GM12878 (cell line): ENCODE data around the gene CKMT2. TPM values are rescaled to one million over a fixed set of nuclear protein-coding genes. Genes with fewer than 3 reads are reported as not detected.

ENCODE experiments used
- ATAC-seq: fragments of 200-7000 bp; cut with Tn5 transposase; 3 replicates; pipeline ENCODE4 v1.9.1; 2020; ENCODE audit warnings: mild to moderate bottlenecking, moderate library complexity
- BruUV-seq: library from RNA; stranded (reverse); fragments of 400-500 nt; replicated peaks from 2 replicates; lab custom pipeline; 2021; lab: Mats Ljungman, UMichigan
- CTCF ChIA-PET: fragments of 300-600 bp; sonication (Branson Sonifier 250); formaldehyde crosslinking; extraction: SDS; loops from one replicate; lab custom pipeline; 2021; ENCODE audit warnings: inconsistent platforms; lab: Yijun Ruan, JAX
- POLR2A ChIA-PET: fragments of 350-600 bp; formaldehyde crosslinking; extraction: SDS; loops from one replicate; lab custom pipeline; 2021; ENCODE audit warnings: inconsistent platforms; lab: Charles Lee
- RAD21 ChIA-PET: fragments of 300-600 bp; sonication (Branson Sonifier 250); formaldehyde crosslinking; loops from one replicate; lab custom pipeline; 2023; ENCODE audit warnings: antibody characterized with exemption; ENCODE audit not compliant: unreplicated experiment; lab: Charles Lee
- SMC1A ChIA-PET: fragments of 300-600 bp; sonication (Branson Sonifier 250); formaldehyde crosslinking; loops from one replicate; lab custom pipeline; 2023; ENCODE audit not compliant: unreplicated experiment, uncharacterized antibody; lab: Charles Lee
- DNase-seq: peaks from one replicate; pipeline ENCODE4 v3.0.0-alpha.2; 2011; ENCODE audit warnings: low read depth, low spot score
- FAIRE-seq: peaks from 3 replicates; lab custom pipeline; 2011; peaks lifted over from hg19 to GRCh38; lab: Jason Lieb, UNC
- H2AFZ ChIP-seq: 2 replicates; pipeline ENCODE4 v1.6.0; 2011; ENCODE audit warnings: low read depth, low read length, control low read depth; ENCODE audit not compliant: control insufficient read depth
- H3K27ac ChIP-seq: 2 replicates; pipeline ENCODE4 v1.5.1; 2011; ENCODE audit warnings: control low read depth; ENCODE audit not compliant: control insufficient read depth, insufficient read depth
- H3K27me3 ChIP-seq, 2 experiments: replicated peaks in 1 of 2; 2 replicates each; pipeline versions ENCODE4 v1.6.0 to v1.6.1; 2011; ENCODE audit warnings: low read length in 1 of 2; ENCODE audit not compliant: control insufficient read depth in 2 of 2, insufficient read depth in 2 of 2
- H3K36me3 ChIP-seq, 2 experiments: 2 replicates each; pipeline ENCODE4 v1.5.1; 2011; ENCODE audit warnings: low read length in 1 of 2; ENCODE audit not compliant: control insufficient read depth in 2 of 2, insufficient read depth in 2 of 2
- H3K4me1 ChIP-seq: 2 replicates; pipeline ENCODE4 v1.6.1; 2011; ENCODE audit warnings: mild to moderate bottlenecking, low read length, moderate library complexity, mixed read lengths; ENCODE audit not compliant: control insufficient read depth, insufficient read depth
- H3K4me2 ChIP-seq: 2 replicates; pipeline ENCODE4 v1.6.0; 2011; ENCODE audit warnings: control low read depth; ENCODE audit not compliant: control insufficient read depth, insufficient read depth
- H3K4me3 ChIP-seq: fragments of 200-600 bp; sonication (generic); 2 replicates; pipeline ENCODE4 v1.5.1; 2016
- H3K79me2 ChIP-seq: 2 replicates; pipeline ENCODE4 v1.6.0; 2011; ENCODE audit warnings: low read length; ENCODE audit not compliant: control insufficient read depth, insufficient read depth
- H3K9ac ChIP-seq: 2 replicates; pipeline ENCODE4 v1.8.0; 2011; ENCODE audit warnings: low read length, control low read depth, mixed read lengths; ENCODE audit not compliant: control insufficient read depth, insufficient read depth
- H3K9me3 ChIP-seq: replicated peaks from 3 replicates; pipeline ENCODE4 v1.5.1; 2011; ENCODE audit warnings: mild to moderate bottlenecking, low read length; ENCODE audit not compliant: control insufficient read depth, insufficient read depth
- H4K20me1 ChIP-seq: 2 replicates; pipeline ENCODE4 v1.6.0; 2011; ENCODE audit not compliant: control insufficient read depth, insufficient read depth
- BHLHE40 ChIP-seq, 2 experiments: fragments of 450-650 bp in 1 of 2; IDR thresholded peaks; 2 replicates each; pipeline ENCODE4 v1.6.1; 2011 to 2017; ENCODE audit warnings: low read depth in 2 of 2, borderline replicate concordance in 1 of 2, improper control_type of control experiment in 1 of 2, low read length in 1 of 2, mild to moderate bottlenecking in 1 of 2
- EED ChIP-seq: sonication (generic); IDR thresholded peaks from 2 replicates; pipeline ENCODE4 v1.6.1; 2016; ENCODE audit warnings: antibody characterized with exemption, low read depth
- ETV6 ChIP-seq, 2 experiments: fragments of 450-650 bp in 1 of 2; IDR thresholded peaks in 1 of 2; conservative IDR thresholded peaks in 1 of 2; 2 replicates each; pipeline ENCODE4 v1.6.1; 2014; ENCODE audit warnings: antibody characterized with exemption in 1 of 2, borderline replicate concordance in 1 of 2, low read depth in 1 of 2, mild to moderate bottlenecking in 1 of 2, moderate library complexity in 1 of 2
- IKZF2 ChIP-seq, 2 experiments: fragments of 450-650 bp; IDR thresholded peaks; 2 replicates each; pipeline ENCODE4 v1.6.1; 2017; ENCODE audit warnings: mild to moderate bottlenecking in 2 of 2, moderate library complexity in 2 of 2
- KDM1A ChIP-seq: fragments of 200-600 bp; sonication (generic); IDR thresholded peaks from 2 replicates; pipeline ENCODE4 v1.6.1; 2016; ENCODE audit warnings: borderline replicate concordance
- LARP7 ChIP-seq: fragments of 450-650 bp; IDR thresholded peaks from 2 replicates; pipeline ENCODE4 v1.6.1; 2017; ENCODE audit warnings: mild to moderate bottlenecking
- MTA2 ChIP-seq: fragments of 450-650 bp; IDR thresholded peaks from 2 replicates; pipeline ENCODE4 v1.6.1; 2016; ENCODE audit warnings: low read depth, mild to moderate bottlenecking, moderate library complexity
- NR2C1 ChIP-seq: fragments of 450-650 bp; IDR thresholded peaks from 2 replicates; pipeline ENCODE4 v1.6.1; 2017; ENCODE audit warnings: antibody characterized with exemption, mild to moderate bottlenecking, moderate library complexity
- NRF1 ChIP-seq: conservative IDR thresholded peaks from 2 replicates; pipeline ENCODE4 v1.6.1; 2011; ENCODE audit warnings: mild to moderate bottlenecking, low read depth, low read length, improper control_type of control experiment
- POU2F2 ChIP-seq: IDR thresholded peaks from 3 replicates; pipeline ENCODE4 v1.6.1; 2011; ENCODE audit warnings: low read depth, mild to moderate bottlenecking, low read length, borderline replicate concordance
- RCOR1 ChIP-seq: conservative IDR thresholded peaks from 2 replicates; pipeline ENCODE4 v1.6.1; 2012; ENCODE audit warnings: low read depth, low read length, improper control_type of control experiment
- SMARCA5 ChIP-seq: fragments of 450-650 bp; IDR thresholded peaks from 2 replicates; pipeline ENCODE4 v1.6.1; 2017; ENCODE audit warnings: mild to moderate bottlenecking
- SRF ChIP-seq, 2 experiments: IDR thresholded peaks; 2 replicates each; pipeline ENCODE4 v1.6.1; 2011; ENCODE audit warnings: low read depth in 2 of 2, low read length in 2 of 2, mild to moderate bottlenecking in 1 of 2, moderate library complexity in 1 of 2
- STAT1 ChIP-seq: fragments of 450-650 bp; conservative IDR thresholded peaks from 2 replicates; pipeline ENCODE4 v1.6.1; 2014; ENCODE audit warnings: antibody characterized with exemption, mild to moderate bottlenecking
- TARDBP ChIP-seq: IDR thresholded peaks from 2 replicates; pipeline ENCODE4 v1.6.1; 2016; ENCODE audit warnings: borderline replicate concordance
- ZSCAN29 ChIP-seq: fragments of 450-650 bp; IDR thresholded peaks from 2 replicates; pipeline ENCODE4 v1.6.1; 2017; ENCODE audit warnings: mild to moderate bottlenecking, moderate library complexity
- WGBS: methylation state at CpG from one replicate; pipeline ENCODE4 v1.1.6; 2016; ENCODE audit warnings: low lambda C conversion rate; ENCODE audit not compliant: insufficient replicate concordance, insufficient coverage; ENCODE audit errors: missing lambda C conversion rate; 5-methylcytosine and 5-hydroxymethylcytosine counted together
- in situ Hi-C: fragments of 300-500 bp; cut with MboI; formaldehyde crosslinking; loops from 9 replicates; pipeline ENCODE4 v1.14.3; 2018; ENCODE audit warnings: mixed read lengths
- intact Hi-C: fragments of 100-400 bp; cut with micrococcal nuclease; formaldehyde crosslinking; loops from one replicate; pipeline ENCODE4 v1.14.2; 2022; ENCODE audit not compliant: unreplicated experiment
- polyA plus RNA-seq, 11 experiments: library from polyadenylated mRNA; depleted of rRNA in 4 of 11; unstranded in 6 of 11; stranded (reverse) in 5 of 11; fragments of >200 nt; fragmentation: Nextera tagmentation in 4 of 11; fragmentation: Illumina TruSeq in 1 of 11; extraction: Ambion mirVana in 4 of 11; extraction: Trizol in 1 of 11; gene quantifications; 1 replicate in 1 of 11; 2 replicates in 10 of 11; pipeline versions ENCODE4 v1.2.1 to v1.2.3, GENCODE V29; 2011 to 2016; ENCODE audit warnings: inconsistent platforms in 2 of 11, missing spikeins in 2 of 11, low read depth in 1 of 11
- total RNA-seq, 4 experiments: library from RNA; depleted of rRNA in 3 of 4; stranded (reverse); fragments of >200 nt in 3 of 4; fragmentation: Illumina TruSeq in 1 of 4; extraction: Trizol in 1 of 4; gene quantifications; 2 replicates each; pipeline versions ENCODE4 v1.2.1 to v1.2.3, GENCODE V29; 2013 to 2021

Gene CKMT2
- total and polyA plus RNA-seq, 10 of the 15 experiments (the other 5 are each of a cell fraction or from before 2014, with no cell fraction given), result 0.70 to 1.2 TPM; not detected in 8

- in situ Hi-C loops, result no loop called here
- no peaks in the 10 kb centered on the region for H3K27me3 ChIP-seq
- H3K9me3 ChIP-seq, result no peaks in the 10 kb centered on the region
- FAIRE-seq (no peak), ATAC-seq (no peak), DNase-seq (no peak)
- ChIA-PET SMC1A (interaction anchor here (0.7 to 1.3 kb wide), 3 partner anchors 8 to 89 kb away, joined by 3 to 6 read pairs (median 4); no protein-coding TSS in a partner anchor), RAD21 (interaction anchor here (1.0 kb wide), 1 partner anchor 90 kb away, joined by 6 read pairs; no protein-coding TSS in a partner anchor), CTCF (interaction anchor here (1.1 to 3.7 kb wide), 4 partner anchors 8 to 91 kb away, joined by 3 to 22 read pairs (median 4); partner anchors contain the start of gene ZCCHC9), POLR2A (no interaction called here)
- intact Hi-C loops, result no loop called here
- H2AFZ ChIP-seq, result no peak overlapping the region
- no peaks in the 10 kb centered on the region for H4K20me1 ChIP-seq
- H3K9ac ChIP-seq, result no peak overlapping the region
- no peak overlapping the region for H3K4me3 ChIP-seq
- no peaks in the 10 kb centered on the region for H3K36me3 ChIP-seq
- BruUV-seq, result no TSS peak
- H3K4me1 ChIP-seq, result peaks cover 15% of the 10 kb centered on the region; the same call in 1 of the 2 replicates
- H3K27ac ChIP-seq, result no peak overlapping the region
- TF ChIP-seq POU2F2, result no peak
- TF ChIP-seq KDM1A, result no peak
- TF ChIP-seq TARDBP, result no peak
- TF ChIP-seq LARP7, result no peak
- no peak for TF ChIP-seq STAT1
- TF ChIP-seq EED, result no peak
- no peak overlapping the region for H3K4me2 ChIP-seq
- H3K79me2 ChIP-seq, result no peaks in the 10 kb centered on the region
- 71% methylated on average over 5 of the region's 5 CpGs for WGBS
Observed at GRCh38 chr5:81209386-81209785, 23.7 kb upstream of the CKMT2 start.

DNA sequence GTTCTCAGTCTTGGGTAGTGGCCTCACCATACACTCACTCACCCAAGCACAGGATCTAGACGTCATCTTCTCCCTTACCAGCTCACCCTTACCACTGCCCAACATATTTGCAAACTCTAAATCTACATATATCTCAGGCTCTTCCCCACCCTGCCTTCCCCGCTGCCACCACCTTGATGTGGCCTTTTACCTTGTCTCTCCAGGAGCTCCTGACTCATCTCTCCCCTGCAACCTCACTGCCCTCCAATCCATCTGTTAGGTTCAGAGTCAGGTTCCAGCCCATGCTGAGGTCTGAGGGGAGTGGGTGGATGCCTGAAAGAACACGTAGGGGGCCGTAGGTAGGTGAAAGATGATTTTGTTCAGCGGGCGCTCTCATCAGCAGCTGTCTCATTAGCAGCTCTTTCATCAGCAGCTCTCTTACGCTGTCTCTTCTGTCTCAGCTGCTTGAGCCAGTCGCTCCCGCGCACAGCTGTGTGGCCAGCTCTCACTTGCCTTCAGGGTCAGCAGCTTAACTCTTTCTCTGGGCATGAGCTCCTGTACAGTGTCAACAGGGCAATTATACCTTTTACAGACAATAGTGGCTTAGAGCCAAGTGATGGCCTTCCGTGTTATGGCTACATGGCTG is 23.1 kb upstream of the CKMT2 start:
- H3K9ac ChIP-seq, result no peak overlapping the region
- ChIA-PET POLR2A (no interaction called here), SMC1A (interaction anchor here (0.6 to 1.3 kb wide), 4 partner anchors 9 to 523 kb away, joined by 3 to 6 read pairs (median 4); no protein-coding TSS in a partner anchor), CTCF (interaction anchor here (0.6 to 3.7 kb wide), 4 partner anchors 9 to 99 kb away, joined by 3 to 22 read pairs (median 4); partner anchors contain the start of gene ZCCHC9), RAD21 (no interaction called here)
- no peak overlapping the region for H3K4me3 ChIP-seq
- no peaks in the 10 kb centered on the region for H3K79me2 ChIP-seq
- H3K4me2 ChIP-seq, result no peak overlapping the region
- H4K20me1 ChIP-seq, result no peaks in the 10 kb centered on the region
- H3K27ac ChIP-seq, result no peak overlapping the region
- no peaks in the 10 kb centered on the region for H3K36me3 ChIP-seq
- FAIRE-seq, result no peak
- intact Hi-C loops, result loop anchor here (5.0 kb wide), 1 partner anchor 77 kb away; no protein-coding TSS in a partner anchor
- H2AFZ ChIP-seq, result no peak overlapping the region
- H3K9me3 ChIP-seq, result no peaks in the 10 kb centered on the region
- WGBS, result 45% methylated on average over 11 of the region's 11 CpGs
- BruUV-seq, result no TSS peak
- DNase-seq, result no peak
- peak; percentile 19 for ATAC-seq
- H3K4me1 ChIP-seq, result peaks cover 18% of the 10 kb centered on the region; the same call in 1 of the 2 replicates
- no peaks in the 10 kb centered on the region for H3K27me3 ChIP-seq
- in situ Hi-C loops, result no loop called here
- no peak for TF ChIP-seq NRF1
- TF ChIP-seq IKZF2 (IDR thresholded peaks at IDR 0.05), result 0 out of 4 replicates have a peak, but pooled peaks of 1 of the 2 experiments have one; percentile 19
- TF ChIP-seq SMARCA5, result no peak
- TF ChIP-seq BHLHE40 (IDR thresholded peaks at IDR 0.05; ENCODE audit: borderline replicate concordance in 1 of 2, low read depth in 2 of 2, low read length in 1 of 2), result 0 out of 4 replicates have a peak, but pooled peaks of 1 of the 2 experiments have one; percentile 9
- TF ChIP-seq RCOR1, result no peak
- no peak for TF ChIP-seq STAT1
- TF ChIP-seq ZSCAN29, result no peak
- TF ChIP-seq NR2C1, result no peak
- no peak for TF ChIP-seq ETV6 (conservative IDR thresholded peaks at IDR 0.05 in 1 of 2, IDR thresholded peaks at IDR 0.05 in 1 of 2; ENCODE audit: borderline replicate concordance in 1 of 2, low read depth in 1 of 2)
- no peak for TF ChIP-seq EED
- TF ChIP-seq SRF (IDR thresholded peaks at IDR 0.05; ENCODE audit: low read depth in 2 of 2, low read length in 2 of 2), result no peak
- peak; percentile 38 for TF ChIP-seq MTA2
